ENCODE results near the gene RASA2.

Gene RASA2

GRCh38 chr3:141450727-141451375, 36.0 kb upstream of the RASA2 start:
- Mint-ChIP-seq H3K36me3 (ENCODE audit: insufficient read depth) (peaks cover 9% of the 10 kb centered on the region), H3K4me1 (ENCODE audit: low read depth in 2 of 2) (peaks cover 9 to 23% of the 10 kb centered on the region in 2 donors), H3K4me3 (no peak overlapping the region), H3K27ac (peak overlapping the region; percentile 64 to 67), H3K9me3 (no peaks in the 10 kb centered on the region), H3K27me3 (no peaks in the 10 kb centered on the region)
- ATAC-seq (replicated peaks) (no peak), DNase-seq (no peak)

DNA sequence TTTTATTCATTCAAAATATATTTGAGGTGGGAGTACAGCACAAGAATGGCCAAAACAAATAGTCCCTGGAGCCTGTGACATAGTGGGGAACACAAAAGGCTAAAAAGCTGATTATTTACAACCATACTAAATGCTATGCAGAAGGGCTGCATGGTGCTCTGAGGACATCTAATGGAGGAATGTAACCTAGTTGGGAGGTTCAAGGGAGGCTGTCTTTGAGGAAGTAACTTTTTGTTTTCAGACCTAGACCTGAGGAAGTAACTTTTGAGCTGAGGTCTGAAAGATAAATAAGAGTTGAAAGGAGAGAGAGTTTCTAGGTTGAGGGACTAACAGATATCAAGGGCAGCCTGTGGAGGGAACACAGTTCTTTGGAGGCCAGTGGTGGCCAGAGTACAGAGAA, 34.8 kb upstream of the RASA2 start:
- ATAC-seq (replicated peaks) (peak; percentile 79), DNase-seq (peak; percentile 20 to 54 (median 34))
- H3K36me3 Mint-ChIP-seq (ENCODE audit: insufficient read depth) = no peaks in the 10 kb centered on the region
- peaks cover 9 to 23% of the 10 kb centered on the region in 2 donors for H3K4me1 Mint-ChIP-seq (ENCODE audit: low read depth in 2 of 2)
- no peak overlapping the region for H3K4me3 Mint-ChIP-seq
- peaks cover 0 to 6% of the 10 kb centered on the region in 2 donors for H3K27me3 Mint-ChIP-seq
- H3K27ac Mint-ChIP-seq = no peak overlapping the region
- H3K9me3 Mint-ChIP-seq = no peaks in the 10 kb centered on the region

DNA sequence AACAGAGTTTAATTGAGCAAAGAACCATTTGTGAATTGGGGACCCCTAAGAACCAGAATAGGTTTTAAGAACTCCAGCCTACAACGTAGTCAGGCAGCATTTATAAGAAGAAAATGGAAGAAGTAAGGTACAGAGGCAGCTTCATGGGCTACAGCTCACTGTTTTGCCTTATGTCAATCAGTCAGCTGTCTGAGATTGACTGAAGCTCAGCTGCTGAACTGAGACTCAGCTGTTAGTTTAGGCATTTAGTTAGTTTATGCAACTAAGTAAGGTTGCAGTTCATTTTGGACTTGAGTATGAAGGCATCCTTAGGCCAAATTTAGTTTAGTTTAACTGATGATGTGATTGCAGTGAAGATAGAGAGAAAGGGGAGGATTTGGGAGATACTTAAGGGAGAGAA, 34.1 kb upstream of the RASA2 start:
- H3K4me1 Mint-ChIP-seq (ENCODE audit: low read depth in 2 of 2) = peaks cover 9 to 18% of the 10 kb centered on the region in 2 donors
- no peak overlapping the region for H3K27ac Mint-ChIP-seq
- H3K27me3 Mint-ChIP-seq = peaks cover 0 to 6% of the 10 kb centered on the region in 2 donors
- no peak for ATAC-seq (replicated peaks)
- no peaks in the 10 kb centered on the region for H3K9me3 Mint-ChIP-seq
- H3K4me3 Mint-ChIP-seq = no peak overlapping the region
- DNase-seq = no peak
- no peaks in the 10 kb centered on the region for H3K36me3 Mint-ChIP-seq (ENCODE audit: insufficient read depth)

- H3K27ac Mint-ChIP-seq = peak overlapping the region in 1 of 2 donors; percentile 11
- H3K27me3 Mint-ChIP-seq = peaks cover 0 to 6% of the 10 kb centered on the region in 2 donors
- H3K4me3 Mint-ChIP-seq = no peak overlapping the region
- peaks cover 9 to 18% of the 10 kb centered on the region in 2 donors for H3K4me1 Mint-ChIP-seq (ENCODE audit: low read depth in 2 of 2)
- DNase-seq (no peak), ATAC-seq (replicated peaks) (no peak)
- H3K36me3 Mint-ChIP-seq (ENCODE audit: insufficient read depth) = no peaks in the 10 kb centered on the region
- no peaks in the 10 kb centered on the region for H3K9me3 Mint-ChIP-seq
These were observed 32.8 kb upstream of the RASA2 start for GRCh38 chr3:141454054-141454453.

DNA sequence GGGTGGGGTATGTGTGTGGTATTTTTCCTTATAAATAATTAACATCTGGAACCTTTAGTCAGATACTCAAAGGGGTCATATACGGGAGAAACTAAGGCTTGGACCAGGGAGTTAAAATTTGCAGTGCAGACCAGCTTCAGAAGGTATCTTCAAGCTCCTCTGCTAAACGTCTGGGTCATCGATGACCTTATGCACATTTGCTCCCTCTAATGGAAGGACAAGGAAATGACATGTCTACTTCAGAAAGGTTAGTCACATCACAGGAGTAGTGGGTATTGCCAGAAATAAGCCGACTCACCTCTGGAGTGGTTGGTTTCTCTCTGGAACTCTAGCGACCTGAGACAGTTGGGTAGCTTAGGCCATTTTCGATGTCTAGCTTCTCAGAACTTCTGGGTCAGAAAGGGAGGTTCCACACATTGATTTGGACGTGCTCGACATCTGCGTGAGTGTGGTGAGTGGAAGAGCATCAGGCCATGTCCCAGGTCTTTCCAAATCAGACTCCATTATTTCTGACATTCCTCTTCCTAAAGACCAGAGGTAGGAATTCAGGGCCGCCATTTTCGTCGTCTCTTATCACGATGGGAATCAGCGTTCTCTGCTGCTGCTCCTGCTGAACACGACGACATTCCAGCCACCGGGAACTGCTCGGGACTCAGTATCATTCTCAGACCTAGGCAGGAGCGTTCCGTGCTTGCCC, 31.8 kb upstream of the RASA2 start:
- Mint-ChIP-seq H3K27ac (peak overlapping the region in 1 of 2 donors; percentile 28), H3K27me3 (peaks cover 0 to 6% of the 10 kb centered on the region in 2 donors), H3K4me1 (ENCODE audit: low read depth in 2 of 2) (peaks cover 7 to 21% of the 10 kb centered on the region in 2 donors), H3K4me3 (no peak overlapping the region), H3K9me3 (no peaks in the 10 kb centered on the region), H3K36me3 (ENCODE audit: insufficient read depth) (no peaks in the 10 kb centered on the region)
- DNase-seq = peak; percentile 15 to 30 (median 27)
- peak; percentile 90 for ATAC-seq (replicated peaks)

DNA sequence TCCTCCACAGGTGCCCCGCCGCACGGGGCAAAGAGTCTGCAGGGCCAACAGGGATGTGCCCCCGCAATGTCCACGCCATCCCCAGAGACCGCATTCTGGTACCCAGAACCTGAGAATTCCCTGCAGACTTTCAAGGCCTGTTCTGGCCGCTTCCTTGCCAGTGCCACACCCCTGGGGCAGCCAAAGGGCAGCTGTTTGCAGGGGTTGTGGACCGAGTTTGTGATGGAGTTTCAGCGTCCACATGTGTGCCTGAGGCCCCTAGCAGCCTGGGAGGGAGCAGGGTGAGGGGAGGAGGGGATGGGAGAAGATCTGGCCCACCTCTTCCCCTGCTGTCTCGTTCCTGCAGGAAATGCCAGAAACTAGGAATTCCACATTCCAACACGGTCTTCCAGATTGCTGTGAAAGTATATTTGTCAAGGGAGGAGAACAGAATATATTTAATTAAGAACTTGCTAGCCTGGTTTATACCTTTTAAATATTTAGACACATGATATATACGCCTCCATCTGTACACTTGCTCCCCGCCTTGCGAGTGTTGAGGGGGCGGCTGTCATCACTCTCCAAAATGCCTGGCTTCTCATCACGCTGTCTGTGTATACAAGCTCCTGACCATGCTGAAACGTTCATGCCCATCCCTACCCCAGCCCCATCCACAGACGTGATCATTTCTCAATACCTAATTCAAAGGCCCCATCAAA, 31.1 kb upstream of the RASA2 start:
- peaks cover 0 to 6% of the 10 kb centered on the region in 2 donors for H3K27me3 Mint-ChIP-seq
- H3K4me3 Mint-ChIP-seq = no peak overlapping the region
- H3K9me3 Mint-ChIP-seq = no peaks in the 10 kb centered on the region
- no peak for ATAC-seq (replicated peaks)
- no peak for DNase-seq
- H3K36me3 Mint-ChIP-seq (ENCODE audit: insufficient read depth) = no peaks in the 10 kb centered on the region
- peak overlapping the region in 1 of 2 donors; percentile 28 for H3K27ac Mint-ChIP-seq
- peaks cover 7 to 20% of the 10 kb centered on the region in 2 donors for H3K4me1 Mint-ChIP-seq (ENCODE audit: low read depth in 2 of 2)

GRCh38 chr3:141456301-141456625, 30.6 kb upstream of the RASA2 start:
- Mint-ChIP-seq H3K27me3 (peaks cover 0 to 6% of the 10 kb centered on the region in 2 donors), H3K9me3 (no peaks in the 10 kb centered on the region), H3K4me1 (ENCODE audit: low read depth in 2 of 2) (peaks cover 7 to 16% of the 10 kb centered on the region in 2 donors), H3K4me3 (no peak overlapping the region), H3K36me3 (ENCODE audit: insufficient read depth) (no peaks in the 10 kb centered on the region), H3K27ac (no peak overlapping the region)
- DNase-seq = no peak
- ATAC-seq (replicated peaks) = no peak

- H3K4me1 Mint-ChIP-seq (ENCODE audit: low read depth in 2 of 2) = peaks cover 7 to 16% of the 10 kb centered on the region in 2 donors
- ATAC-seq (replicated peaks) (no peak), DNase-seq (no peak)
- H3K9me3 Mint-ChIP-seq = no peaks in the 10 kb centered on the region
- no peaks in the 10 kb centered on the region for H3K36me3 Mint-ChIP-seq (ENCODE audit: insufficient read depth)
- H3K27me3 Mint-ChIP-seq = peaks cover 0 to 6% of the 10 kb centered on the region in 2 donors
- H3K4me3 Mint-ChIP-seq = no peak overlapping the region
- no peak overlapping the region for H3K27ac Mint-ChIP-seq
These were observed 29.1 kb upstream of the RASA2 start for GRCh38 chr3:141457624-141458236.

GRCh38 chr3:141459008-141459407, 27.8 kb upstream of the RASA2 start:
- no peaks in the 10 kb centered on the region for H3K9me3 Mint-ChIP-seq
- no peak for ATAC-seq (replicated peaks)
- no peaks in the 10 kb centered on the region for H3K36me3 Mint-ChIP-seq (ENCODE audit: insufficient read depth)
- H3K27me3 Mint-ChIP-seq = peaks cover 0 to 6% of the 10 kb centered on the region in 2 donors
- no peak overlapping the region for H3K27ac Mint-ChIP-seq
- DNase-seq = no peak
- peaks cover 7 to 16% of the 10 kb centered on the region in 2 donors for H3K4me1 Mint-ChIP-seq (ENCODE audit: low read depth in 2 of 2)
- no peak overlapping the region for H3K4me3 Mint-ChIP-seq

DNA sequence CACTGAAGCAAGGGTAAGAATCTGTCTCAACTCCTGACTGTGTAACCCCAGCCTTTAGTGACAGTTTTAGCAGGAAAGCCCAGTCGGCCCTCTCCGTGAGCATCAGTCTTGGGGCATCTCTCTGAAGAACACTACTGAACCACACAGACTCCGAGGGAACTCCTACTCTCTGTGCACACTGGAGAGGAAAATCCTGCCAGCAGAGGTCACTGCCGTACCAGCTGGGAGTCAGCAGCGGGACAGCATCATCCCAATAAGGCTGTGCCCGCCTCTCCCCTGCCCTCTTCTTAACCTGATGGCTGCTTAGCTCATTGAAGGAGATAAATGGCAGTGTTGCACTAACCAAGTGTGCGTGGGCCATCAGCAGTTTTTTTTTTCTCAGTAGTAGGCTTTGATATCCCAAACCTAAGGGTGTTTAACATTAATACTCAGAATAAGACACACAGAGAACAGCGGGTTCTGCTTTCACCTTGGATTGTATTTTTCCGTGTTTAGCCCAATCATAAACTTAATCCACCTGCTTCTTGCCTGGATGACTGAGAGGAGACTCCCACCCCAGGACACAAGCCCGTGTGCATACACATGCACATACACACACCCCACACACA, 26.6 kb upstream of the RASA2 start:
- Mint-ChIP-seq H3K4me3 (no peak overlapping the region), H3K27me3 (peaks cover 0 to 6% of the 10 kb centered on the region in 2 donors), H3K9me3 (no peaks in the 10 kb centered on the region), H3K4me1 (ENCODE audit: low read depth in 2 of 2) (peaks cover 0 to 5% of the 10 kb centered on the region in 2 donors), H3K27ac (no peak overlapping the region), H3K36me3 (ENCODE audit: insufficient read depth) (no peaks in the 10 kb centered on the region)
- peak; percentile 100 for ATAC-seq (replicated peaks)
- peak; percentile 85 to 89 (median 88) for DNase-seq

DNA sequence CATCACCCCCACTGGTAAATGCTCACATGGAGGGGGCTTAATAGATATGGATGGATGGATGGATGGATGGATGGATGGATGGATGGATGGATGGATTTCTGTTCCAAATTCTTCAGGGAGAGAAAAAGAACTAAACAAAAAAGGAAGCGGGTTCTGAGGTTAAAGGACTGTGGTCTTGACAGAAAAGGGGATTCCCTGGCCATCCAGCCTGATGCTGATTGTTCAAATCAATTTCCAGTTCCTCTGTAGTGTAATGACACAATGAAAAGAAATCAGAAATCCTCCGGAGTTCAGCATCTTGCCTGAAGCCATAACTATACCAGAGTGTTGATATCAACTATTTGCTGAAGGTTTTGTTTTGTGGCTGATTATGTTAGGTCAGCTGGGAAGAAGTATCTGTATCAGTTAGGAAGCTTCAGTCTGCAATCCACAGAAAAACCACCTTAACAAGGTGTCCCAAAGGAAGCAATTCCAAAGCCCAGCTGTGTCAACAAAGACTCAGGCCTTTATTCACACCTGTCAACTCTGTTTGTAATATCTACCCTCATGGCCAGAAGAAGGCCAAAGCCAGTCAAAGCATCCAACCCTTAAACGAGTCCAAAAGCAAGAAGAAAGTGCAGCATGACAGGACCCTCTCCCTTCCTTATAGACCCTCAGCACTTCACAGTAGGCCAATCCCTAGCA, 24.5 kb upstream of the RASA2 start:
- no peaks in the 10 kb centered on the region for H3K27me3 Mint-ChIP-seq
- H3K4me3 Mint-ChIP-seq = no peak overlapping the region
- H3K9me3 Mint-ChIP-seq = no peaks in the 10 kb centered on the region
- H3K27ac Mint-ChIP-seq = no peak overlapping the region
- H3K36me3 Mint-ChIP-seq (ENCODE audit: insufficient read depth) = peaks cover 3% of the 10 kb centered on the region
- DNase-seq (no peak), ATAC-seq (replicated peaks) (no peak)
- peaks cover 0 to 5% of the 10 kb centered on the region in 2 donors for H3K4me1 Mint-ChIP-seq (ENCODE audit: low read depth in 2 of 2)

DNA sequence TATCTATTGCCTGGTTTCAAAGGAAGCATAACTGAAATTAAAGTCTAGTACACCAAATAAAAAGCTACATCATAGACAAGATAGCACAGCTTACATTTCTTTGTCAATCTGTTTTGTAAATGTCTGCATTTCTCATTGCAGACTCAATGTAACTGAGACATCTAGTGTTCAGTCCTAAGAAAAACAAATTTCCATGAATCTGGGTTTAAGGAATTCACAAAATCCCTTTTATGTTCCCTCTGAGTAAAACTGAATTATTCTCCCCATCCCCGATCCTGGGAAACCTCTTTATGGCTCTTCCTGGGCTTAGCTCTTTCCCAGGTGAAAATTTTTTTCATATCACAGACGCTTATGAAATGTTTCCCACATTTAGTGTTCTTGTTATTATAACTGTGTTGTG, 21.6 kb upstream of the RASA2 start:
- H3K36me3 Mint-ChIP-seq (ENCODE audit: insufficient read depth) = peaks cover 3% of the 10 kb centered on the region
- H3K9me3 Mint-ChIP-seq = no peaks in the 10 kb centered on the region
- ATAC-seq (replicated peaks) (no peak), DNase-seq (no peak)
- H3K27ac Mint-ChIP-seq = no peak overlapping the region
- H3K4me1 Mint-ChIP-seq (ENCODE audit: low read depth in 2 of 2) = peaks cover 0 to under 1% of the 10 kb centered on the region in 2 donors
- H3K27me3 Mint-ChIP-seq = no peaks in the 10 kb centered on the region
- no peak overlapping the region for H3K4me3 Mint-ChIP-seq

All from effector memory CD8-positive, alpha-beta T cell (primary cell).